ENCODE results near the gene KDM7A. TPM values are rescaled to one million over a fixed set of nuclear protein-coding genes. Genes with fewer than 3 reads are reported as not detected.

KDM7A gene
- total RNA-seq, 2 experiments from 2014 or later = 43.3 to 46.5 TPM

GRCh38 chr7:140053812-140054539 lies 122.8 kb downstream of the KDM7A start:
- ChIA-PET CTCF (no interaction called here), POLR2A (interaction anchor here (1.2 kb wide), 1 partner anchor 9 kb away, joined by 6 read pairs; the partner anchor contains the start of gene PARP12)
- DNase-seq (peak in 1 of 14 experiments; percentile 29), ATAC-seq (ENCODE audit: poor library complexity) (no peak)
- peaks cover 64% of the 10 kb centered on the region for H3K36me3 ChIP-seq (ENCODE audit: insufficient read depth, low read length)
- TF ChIP-seq CTCF (IDR thresholded peaks at IDR 0.05) = no peak
- Mint-ChIP-seq H3K27me3 (no peaks in the 10 kb centered on the region), H3K4me3 (no peak overlapping the region), H3K36me3 (ENCODE audit: low read depth) (peaks cover 81% of the 10 kb centered on the region), H3K4me1 (ENCODE audit: low read depth) (peaks cover 56% of the 10 kb centered on the region), H3K27ac (peak overlapping the region; percentile 12), H3K9me3 (no peaks in the 10 kb centered on the region)
- H3K4me1 ChIP-seq (ENCODE audit: insufficient read depth, low read length) = peaks cover 20% of the 10 kb centered on the region
- no peak overlapping the region for H3K4me3 ChIP-seq (ENCODE audit: low read length)
- H3K9me3 ChIP-seq (ENCODE audit: control insufficient read depth in 1 of 2, insufficient read depth in 1 of 2, low read length in 2 of 2) = no peaks in the 10 kb centered on the region
- intact Hi-C loops (cut with DNase I, micrococcal nuclease) = no loop called here
- H3K27me3 ChIP-seq (ENCODE audit: control insufficient read depth in 1 of 2, insufficient read depth in 2 of 2, low read length in 2 of 2) = no peaks in the 10 kb centered on the region
- H3K27ac ChIP-seq (ENCODE audit: low read depth in 1 of 2, low read length in 2 of 2) = no peak overlapping the region

GRCh38 chr7:140051820-140052219 lies 125.0 kb downstream of the KDM7A start:
- H3K36me3 Mint-ChIP-seq (ENCODE audit: low read depth) = peaks cover 87% of the 10 kb centered on the region
- TF ChIP-seq CTCF (IDR thresholded peaks at IDR 0.05) = no peak
- intact Hi-C loops (cut with DNase I, micrococcal nuclease) = no loop called here
- H3K4me3 Mint-ChIP-seq = no peak overlapping the region
- DNase-seq (no peak), ATAC-seq (ENCODE audit: poor library complexity) (no peak)
- H3K27ac Mint-ChIP-seq = no peak overlapping the region
- ChIA-PET CTCF (no interaction called here), POLR2A (no interaction called here)
- H3K27me3 Mint-ChIP-seq = no peaks in the 10 kb centered on the region
- H3K27ac ChIP-seq (ENCODE audit: low read depth in 1 of 2, low read length in 2 of 2) = no peak overlapping the region
- peaks cover 13% of the 10 kb centered on the region for H3K4me1 ChIP-seq (ENCODE audit: insufficient read depth, low read length)
- no peaks in the 10 kb centered on the region for H3K27me3 ChIP-seq (ENCODE audit: control insufficient read depth in 1 of 2, insufficient read depth in 2 of 2, low read length in 2 of 2)
- peaks cover 36% of the 10 kb centered on the region for H3K4me1 Mint-ChIP-seq (ENCODE audit: low read depth)
- no peaks in the 10 kb centered on the region for H3K9me3 Mint-ChIP-seq
- H3K4me3 ChIP-seq (ENCODE audit: low read length) = no peak overlapping the region
- H3K9me3 ChIP-seq (ENCODE audit: control insufficient read depth in 1 of 2, insufficient read depth in 1 of 2, low read length in 2 of 2) = no peaks in the 10 kb centered on the region
- peaks cover 60% of the 10 kb centered on the region for H3K36me3 ChIP-seq (ENCODE audit: insufficient read depth, low read length)

GRCh38 chr7:140050100-140050499 lies 126.7 kb downstream of the KDM7A start:
- peaks cover 13% of the 10 kb centered on the region for H3K4me1 ChIP-seq (ENCODE audit: insufficient read depth, low read length)
- CTCF ChIA-PET = no interaction called here
- Mint-ChIP-seq H3K27ac (peak overlapping the region; percentile 65), H3K27me3 (no peaks in the 10 kb centered on the region), H3K9me3 (no peaks in the 10 kb centered on the region), H3K4me3 (no peak overlapping the region), H3K4me1 (ENCODE audit: low read depth) (peaks cover 30% of the 10 kb centered on the region), H3K36me3 (ENCODE audit: low read depth) (peaks cover 90% of the 10 kb centered on the region)
- H3K9me3 ChIP-seq (ENCODE audit: control insufficient read depth in 1 of 2, insufficient read depth in 1 of 2, low read length in 2 of 2) = no peaks in the 10 kb centered on the region
- intact Hi-C loops (cut with DNase I, micrococcal nuclease) = no loop called here
- POLR2A ChIA-PET = no interaction called here
- TF ChIP-seq CTCF (IDR thresholded peaks at IDR 0.05) = no peak
- H3K27ac ChIP-seq (ENCODE audit: low read depth in 1 of 2, low read length in 2 of 2) = no peak overlapping the region
- no peak overlapping the region for H3K4me3 ChIP-seq (ENCODE audit: low read length)
- DNase-seq (no peak), ATAC-seq (ENCODE audit: poor library complexity) (no peak)
- peaks cover 66% of the 10 kb centered on the region for H3K36me3 ChIP-seq (ENCODE audit: insufficient read depth, low read length)
- no peaks in the 10 kb centered on the region for H3K27me3 ChIP-seq (ENCODE audit: control insufficient read depth in 1 of 2, insufficient read depth in 2 of 2, low read length in 2 of 2)
